ENCODE measurements around the gene TMEM154. TPM values are rescaled to one million over a fixed set of nuclear protein-coding genes. Genes with fewer than 3 reads are reported as not detected.

Gene TMEM154
- polyA plus RNA-seq, 1 of the 3 experiments (the other 2 are of a cell fraction), result 0.58 TPM

DNA sequence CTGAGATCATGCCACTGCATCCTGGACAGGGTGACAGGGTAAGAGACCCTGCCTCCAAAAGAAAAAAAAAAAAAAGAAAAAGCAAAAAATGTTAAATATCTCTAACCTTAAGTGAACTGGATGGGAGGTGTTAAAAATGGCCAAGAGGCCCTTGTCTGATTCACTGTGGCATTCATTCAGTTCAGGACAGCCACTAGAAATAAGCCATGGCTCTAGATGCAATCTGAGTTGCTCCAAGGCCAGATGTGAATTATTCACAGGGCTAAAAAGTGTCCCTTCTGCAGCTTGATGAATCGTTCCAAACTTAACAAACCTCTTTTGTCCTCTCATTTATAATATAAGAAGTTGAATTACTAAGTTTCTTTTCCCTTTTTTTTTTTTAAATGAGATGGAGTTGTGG is 80.2 kb downstream of the TMEM154 start:
- ChIA-PET CTCF (interaction anchor here (1.6 kb wide), 1 partner anchor 9 kb away, joined by 5 read pairs; no protein-coding TSS in a partner anchor), POLR2A (no interaction called here)
- no peak for DNase-seq
- TF ChIP-seq, protein P1, sequence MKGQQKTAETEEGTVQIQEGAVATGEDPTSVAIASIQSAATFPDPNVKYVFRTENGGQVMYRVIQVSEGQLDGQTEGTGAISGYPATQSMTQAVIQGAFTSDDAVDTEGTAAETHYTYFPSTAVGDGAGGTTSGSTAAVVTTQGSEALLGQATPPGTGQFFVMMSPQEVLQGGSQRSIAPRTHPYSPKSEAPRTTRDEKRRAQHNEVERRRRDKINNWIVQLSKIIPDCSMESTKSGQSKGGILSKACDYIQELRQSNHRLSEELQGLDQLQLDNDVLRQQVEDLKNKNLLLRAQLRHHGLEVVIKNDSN (IDR thresholded peaks at IDR 0.05; ENCODE audit: borderline replicate concordance, low read depth), result no peak
- TF ChIP-seq TCF12 (IDR thresholded peaks at IDR 0.05) (no peak), EZH2phosphoT487 (IDR thresholded peaks at IDR 0.05; ENCODE audit: borderline replicate concordance, low read depth) (no peak), GABPA (IDR thresholded peaks at IDR 0.05; ENCODE audit: low read depth) (no peak), MEF2A (IDR thresholded peaks at IDR 0.05; ENCODE audit: borderline replicate concordance, low read depth) (no peak), FOSL2 (IDR thresholded peaks at IDR 0.05; ENCODE audit: borderline replicate concordance, low read depth) (no peak), TEAD4 (IDR thresholded peaks at IDR 0.05; ENCODE audit: borderline replicate concordance, insufficient read depth) (no peak), RAD21 (IDR thresholded peaks at IDR 0.05; ENCODE audit: low read length) (no peak)
- TF ChIP-seq, protein P2, sequence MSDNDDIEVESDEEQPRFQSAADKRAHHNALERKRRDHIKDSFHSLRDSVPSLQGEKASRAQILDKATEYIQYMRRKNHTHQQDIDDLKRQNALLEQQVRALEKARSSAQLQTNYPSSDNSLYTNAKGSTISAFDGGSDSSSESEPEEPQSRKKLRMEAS (IDR thresholded peaks at IDR 0.05; ENCODE audit: low read depth), result no peak
- TF ChIP-seq, protein P3, sequence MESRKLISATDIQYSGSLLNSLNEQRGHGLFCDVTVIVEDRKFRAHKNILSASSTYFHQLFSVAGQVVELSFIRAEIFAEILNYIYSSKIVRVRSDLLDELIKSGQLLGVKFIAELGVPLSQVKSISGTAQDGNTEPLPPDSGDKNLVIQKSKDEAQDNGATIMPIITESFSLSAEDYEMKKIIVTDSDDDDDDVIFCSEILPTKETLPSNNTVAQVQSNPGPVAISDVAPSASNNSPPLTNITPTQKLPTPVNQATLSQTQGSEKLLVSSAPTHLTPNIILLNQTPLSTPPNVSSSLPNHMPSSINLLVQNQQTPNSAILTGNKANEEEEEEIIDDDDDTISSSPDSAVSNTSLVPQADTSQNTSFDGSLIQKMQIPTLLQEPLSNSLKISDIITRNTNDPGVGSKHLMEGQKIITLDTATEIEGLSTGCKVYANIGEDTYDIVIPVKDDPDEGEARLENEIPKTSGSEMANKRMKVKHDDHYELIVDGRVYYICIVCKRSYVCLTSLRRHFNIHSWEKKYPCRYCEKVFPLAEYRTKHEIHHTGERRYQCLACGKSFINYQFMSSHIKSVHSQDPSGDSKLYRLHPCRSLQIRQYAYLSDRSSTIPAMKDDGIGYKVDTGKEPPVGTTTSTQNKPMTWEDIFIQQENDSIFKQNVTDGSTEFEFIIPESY (IDR thresholded peaks at IDR 0.05; ENCODE audit: borderline replicate concordance, low read depth), result no peak
- TF ChIP-seq, protein P4, sequence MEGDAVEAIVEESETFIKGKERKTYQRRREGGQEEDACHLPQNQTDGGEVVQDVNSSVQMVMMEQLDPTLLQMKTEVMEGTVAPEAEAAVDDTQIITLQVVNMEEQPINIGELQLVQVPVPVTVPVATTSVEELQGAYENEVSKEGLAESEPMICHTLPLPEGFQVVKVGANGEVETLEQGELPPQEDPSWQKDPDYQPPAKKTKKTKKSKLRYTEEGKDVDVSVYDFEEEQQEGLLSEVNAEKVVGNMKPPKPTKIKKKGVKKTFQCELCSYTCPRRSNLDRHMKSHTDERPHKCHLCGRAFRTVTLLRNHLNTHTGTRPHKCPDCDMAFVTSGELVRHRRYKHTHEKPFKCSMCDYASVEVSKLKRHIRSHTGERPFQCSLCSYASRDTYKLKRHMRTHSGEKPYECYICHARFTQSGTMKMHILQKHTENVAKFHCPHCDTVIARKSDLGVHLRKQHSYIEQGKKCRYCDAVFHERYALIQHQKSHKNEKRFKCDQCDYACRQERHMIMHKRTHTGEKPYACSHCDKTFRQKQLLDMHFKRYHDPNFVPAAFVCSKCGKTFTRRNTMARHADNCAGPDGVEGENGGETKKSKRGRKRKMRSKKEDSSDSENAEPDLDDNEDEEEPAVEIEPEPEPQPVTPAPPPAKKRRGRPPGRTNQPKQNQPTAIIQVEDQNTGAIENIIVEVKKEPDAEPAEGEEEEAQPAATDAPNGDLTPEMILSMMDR (IDR thresholded peaks at IDR 0.05), result no peak
- H2AFZ ChIP-seq (ENCODE audit: low read depth), result no peak overlapping the region
- H3K36me3 ChIP-seq (replicated peaks in 1 of 2; ENCODE audit: control insufficient read depth in 1 of 2, insufficient read depth in 2 of 2, low read length in 1 of 2), result no peaks in the 10 kb centered on the region
- no peaks in the 10 kb centered on the region for H4K20me1 ChIP-seq (ENCODE audit: insufficient read depth)
- no peaks in the 10 kb centered on the region for H3K9me3 ChIP-seq
- no peak overlapping the region for H3K27ac ChIP-seq (ENCODE audit: low read depth in 2 of 2, low read length in 1 of 2)
- no peak overlapping the region for H3K9ac ChIP-seq
- no peak overlapping the region for H3K4me2 ChIP-seq
- no peak overlapping the region for H3K4me3 ChIP-seq (ENCODE audit: low read depth in 2 of 2, low read length in 1 of 2)
- no peaks in the 10 kb centered on the region; a peak in 1 of 4 replicates for H3K4me1 ChIP-seq (ENCODE audit: control insufficient read depth in 1 of 2, insufficient read depth in 2 of 2, low read depth in 1 of 2, low read length in 1 of 2)
- H3K27me3 ChIP-seq (ENCODE audit: insufficient read depth), result no peaks in the 10 kb centered on the region
- no peaks in the 10 kb centered on the region for H3K9me2 ChIP-seq
- no peaks in the 10 kb centered on the region for H3F3A ChIP-seq (replicated peaks; ENCODE audit: insufficient read depth)
- no peaks in the 10 kb centered on the region for H3K79me2 ChIP-seq (ENCODE audit: insufficient read depth)
- 44% methylated on average over 1 of the region's 1 CpG for WGBS (ENCODE audit: low lambda C conversion rate)

DNA sequence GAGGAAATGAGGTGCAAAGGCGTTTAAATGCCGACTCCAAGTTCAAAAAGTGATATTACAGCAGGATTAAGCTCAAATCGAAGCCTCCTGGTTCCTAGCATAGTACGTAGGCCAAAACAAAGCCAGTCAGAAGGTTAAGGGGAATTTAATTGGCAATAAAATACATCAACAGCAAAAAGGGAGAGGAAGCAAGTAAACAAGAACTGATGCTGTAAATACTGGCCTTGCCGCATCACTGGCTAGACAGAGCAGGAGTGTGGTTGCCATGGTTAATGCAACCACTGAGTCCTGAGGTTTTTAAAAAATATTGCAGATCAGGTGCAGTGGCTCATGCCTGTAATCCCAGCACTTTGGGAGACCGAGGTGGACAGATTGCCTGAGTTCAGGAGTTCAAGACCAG is 80.7 kb downstream of the TMEM154 start:
- no peak for DNase-seq
- Histone ChIP-seq H3K4me3 (ENCODE audit: low read depth in 2 of 2, low read length in 1 of 2) (no peak overlapping the region), H2AFZ (ENCODE audit: low read depth) (no peak overlapping the region), H3K9me2 (no peaks in the 10 kb centered on the region), H3F3A (replicated peaks; ENCODE audit: insufficient read depth) (no peaks in the 10 kb centered on the region), H3K9ac (no peak overlapping the region), H4K20me1 (ENCODE audit: insufficient read depth) (no peaks in the 10 kb centered on the region), H3K27ac (ENCODE audit: low read depth in 2 of 2, low read length in 1 of 2) (no peak overlapping the region), H3K36me3 (replicated peaks in 1 of 2; ENCODE audit: control insufficient read depth in 1 of 2, insufficient read depth in 2 of 2, low read length in 1 of 2) (no peaks in the 10 kb centered on the region), H3K27me3 (ENCODE audit: insufficient read depth) (no peaks in the 10 kb centered on the region), H3K79me2 (ENCODE audit: insufficient read depth) (no peaks in the 10 kb centered on the region), H3K4me1 (ENCODE audit: control insufficient read depth in 1 of 2, insufficient read depth in 2 of 2, low read depth in 1 of 2, low read length in 1 of 2) (no peaks in the 10 kb centered on the region; a peak in 1 of 4 replicates), H3K9me3 (no peaks in the 10 kb centered on the region), H3K4me2 (no peak overlapping the region)
- 81% methylated on average over 6 of the region's 6 CpGs for WGBS (ENCODE audit: low lambda C conversion rate)
- ChIA-PET CTCF (interaction anchor here (1.6 kb wide), 1 partner anchor 9 kb away, joined by 5 read pairs; no protein-coding TSS in a partner anchor), POLR2A (no interaction called here)
- TF ChIP-seq, protein P5, sequence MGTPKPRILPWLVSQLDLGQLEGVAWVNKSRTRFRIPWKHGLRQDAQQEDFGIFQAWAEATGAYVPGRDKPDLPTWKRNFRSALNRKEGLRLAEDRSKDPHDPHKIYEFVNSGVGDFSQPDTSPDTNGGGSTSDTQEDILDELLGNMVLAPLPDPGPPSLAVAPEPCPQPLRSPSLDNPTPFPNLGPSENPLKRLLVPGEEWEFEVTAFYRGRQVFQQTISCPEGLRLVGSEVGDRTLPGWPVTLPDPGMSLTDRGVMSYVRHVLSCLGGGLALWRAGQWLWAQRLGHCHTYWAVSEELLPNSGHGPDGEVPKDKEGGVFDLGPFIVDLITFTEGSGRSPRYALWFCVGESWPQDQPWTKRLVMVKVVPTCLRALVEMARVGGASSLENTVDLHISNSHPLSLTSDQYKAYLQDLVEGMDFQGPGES (IDR thresholded peaks at IDR 0.05; ENCODE audit: low read depth, low read length), result no peak
- TF ChIP-seq MEF2A (IDR thresholded peaks at IDR 0.05; ENCODE audit: borderline replicate concordance, low read depth), result no peak
- no peak for TF ChIP-seq JUND (IDR thresholded peaks at IDR 0.05)
- no peak for TF ChIP-seq ELF1 (IDR thresholded peaks at IDR 0.05)
- no peak for TF ChIP-seq RAD21 (IDR thresholded peaks at IDR 0.05; ENCODE audit: low read length)
- TF ChIP-seq TEAD4 (IDR thresholded peaks at IDR 0.05; ENCODE audit: borderline replicate concordance, insufficient read depth), result no peak
- no peak for TF ChIP-seq SIN3A (IDR thresholded peaks at IDR 0.05; ENCODE audit: borderline replicate concordance, low read depth, low read length)
- no peak for TF ChIP-seq CHD2 (IDR thresholded peaks at IDR 0.05; ENCODE audit: low read length, partially characterized antibody)
- TF ChIP-seq, protein P6, sequence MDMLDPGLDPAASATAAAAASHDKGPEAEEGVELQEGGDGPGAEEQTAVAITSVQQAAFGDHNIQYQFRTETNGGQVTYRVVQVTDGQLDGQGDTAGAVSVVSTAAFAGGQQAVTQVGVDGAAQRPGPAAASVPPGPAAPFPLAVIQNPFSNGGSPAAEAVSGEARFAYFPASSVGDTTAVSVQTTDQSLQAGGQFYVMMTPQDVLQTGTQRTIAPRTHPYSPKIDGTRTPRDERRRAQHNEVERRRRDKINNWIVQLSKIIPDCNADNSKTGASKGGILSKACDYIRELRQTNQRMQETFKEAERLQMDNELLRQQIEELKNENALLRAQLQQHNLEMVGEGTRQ (IDR thresholded peaks at IDR 0.05; ENCODE audit: borderline replicate concordance, low read depth, low read length), result no peak
- TF ChIP-seq EP300 (IDR thresholded peaks at IDR 0.05; ENCODE audit: borderline replicate concordance in 1 of 2, low read depth in 1 of 2, low read length in 1 of 2), result no peak
- no peak for TF ChIP-seq NFIC (IDR thresholded peaks at IDR 0.05; ENCODE audit: borderline replicate concordance)
- no peak for TF ChIP-seq NRF1 (IDR thresholded peaks at IDR 0.05; ENCODE audit: low read depth, low read length)
